GM19397 (cell line): ENCODE results near the gene NUTF2.

Experiments used
- ATAC-seq: cut with Tn5 transposase; IDR thresholded peaks from one replicate; pipeline ENCODE4 v1.9.1; 2021; ENCODE audit warnings: mild to moderate bottlenecking, moderate library complexity; ENCODE audit not compliant: unreplicated experiment

Gene NUTF2

DNA sequence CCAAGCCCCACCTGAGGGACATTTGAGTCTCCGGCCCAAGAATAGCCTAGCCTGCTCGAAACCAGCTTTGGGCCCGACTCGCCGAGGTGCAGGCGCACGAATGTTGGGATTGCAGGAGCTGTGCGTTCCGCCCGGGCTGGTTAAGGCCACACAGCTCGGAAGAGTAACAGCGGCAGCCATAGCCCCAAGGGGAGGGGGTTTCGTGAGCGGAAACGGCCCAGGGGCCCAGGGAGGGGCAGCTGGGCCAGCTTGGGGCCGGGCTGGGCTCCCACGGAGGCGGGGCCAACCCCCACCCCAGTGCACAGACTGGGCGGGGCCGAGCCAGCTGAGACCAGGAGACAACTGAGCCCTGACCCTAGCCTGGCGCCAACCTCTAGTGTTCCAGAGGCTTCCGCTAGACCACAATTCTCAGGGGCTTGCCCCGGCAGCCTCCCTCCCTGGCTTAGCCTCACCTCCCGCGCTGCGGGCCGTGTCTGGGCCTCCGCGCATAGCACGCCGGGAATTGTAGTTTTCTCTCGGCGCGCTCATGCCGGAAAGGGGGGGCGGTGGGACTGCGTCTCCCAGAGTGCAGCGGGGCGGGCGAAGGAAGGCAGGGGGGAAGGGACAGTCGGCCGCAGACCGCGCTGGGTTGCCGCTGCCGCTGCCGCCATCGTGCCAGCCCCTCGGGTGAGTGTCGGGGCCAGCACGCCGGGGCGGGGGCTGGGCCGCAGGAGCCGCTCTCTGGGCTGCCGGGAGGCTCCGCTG, at the start of gene NUTF2:
Gene NUTF2, plus strand, starts transcription at position 614 of the 744 bp plus-strand sequence. CDS start 18,198 bp downstream, outside the sequence.
- peak; percentile 59 for ATAC-seq

DNA sequence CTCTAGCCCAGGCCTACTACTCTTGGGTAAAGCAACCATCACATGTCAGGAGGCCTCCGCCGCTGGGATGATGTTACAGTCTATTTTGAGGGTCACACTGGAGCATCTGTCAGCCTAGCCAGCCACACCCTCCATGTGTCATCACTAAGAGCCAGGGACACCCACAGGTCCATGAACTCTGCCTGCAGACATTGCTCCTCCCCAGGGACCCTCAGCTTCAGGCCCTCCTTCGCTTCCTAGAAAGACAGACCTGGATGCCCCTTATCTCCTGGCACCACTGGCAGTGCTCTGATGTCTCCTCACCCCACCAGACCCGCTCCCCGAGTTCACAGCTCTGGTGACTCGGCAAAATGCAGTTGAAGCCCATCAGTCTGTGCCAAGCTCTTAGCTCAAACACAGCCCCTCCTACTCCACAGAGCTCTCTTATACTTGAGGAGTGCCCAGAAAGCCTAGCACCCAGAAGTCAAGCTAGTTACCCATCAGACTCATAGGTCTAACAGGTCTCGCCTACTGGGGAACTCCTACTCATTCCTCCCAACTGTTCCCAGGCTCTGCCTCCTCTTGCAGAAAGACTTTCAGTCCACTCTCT, 46.3 kb upstream of the NUTF2 start:
- no peak for ATAC-seq

DNA sequence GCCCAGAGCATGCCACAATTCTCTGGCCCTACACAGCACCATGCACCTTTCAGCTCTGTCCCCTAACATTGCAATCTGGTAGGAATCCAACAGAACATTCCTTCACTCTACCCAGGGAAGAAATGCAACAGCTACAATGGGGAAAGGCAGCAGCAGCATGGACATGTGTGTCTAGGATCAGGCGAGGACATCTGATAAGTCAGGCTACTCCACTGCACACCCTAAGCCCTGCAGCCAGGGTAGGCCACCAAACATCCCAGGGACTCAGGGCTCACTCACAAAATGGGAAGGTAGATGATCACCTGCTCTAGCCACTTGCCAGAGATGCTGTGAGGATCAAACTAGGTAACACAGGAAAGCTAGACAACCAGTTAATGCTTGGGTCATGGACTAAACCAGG, 45.5 kb upstream of the NUTF2 start:
- no peak for ATAC-seq

DNA sequence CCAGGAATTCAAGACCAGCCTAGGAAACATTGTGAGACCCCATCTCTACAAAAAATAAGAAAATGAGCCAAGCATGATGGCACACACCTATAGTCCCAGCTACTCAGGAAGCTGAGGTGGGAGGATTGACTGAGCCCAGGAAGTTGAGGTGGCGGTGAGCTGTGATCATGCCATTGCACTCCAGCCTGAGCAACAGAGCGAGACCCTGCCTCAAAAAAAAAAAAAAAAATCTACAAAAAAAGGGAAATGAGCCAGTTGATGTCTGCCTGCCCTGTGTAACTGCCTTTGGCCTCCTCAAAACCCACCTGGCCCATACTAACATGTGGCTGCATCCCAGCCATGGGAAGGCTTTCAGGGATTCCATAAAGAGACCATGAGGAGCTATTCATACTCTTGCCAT, 44.9 kb upstream of the NUTF2 start:
- ATAC-seq, result no peak

DNA sequence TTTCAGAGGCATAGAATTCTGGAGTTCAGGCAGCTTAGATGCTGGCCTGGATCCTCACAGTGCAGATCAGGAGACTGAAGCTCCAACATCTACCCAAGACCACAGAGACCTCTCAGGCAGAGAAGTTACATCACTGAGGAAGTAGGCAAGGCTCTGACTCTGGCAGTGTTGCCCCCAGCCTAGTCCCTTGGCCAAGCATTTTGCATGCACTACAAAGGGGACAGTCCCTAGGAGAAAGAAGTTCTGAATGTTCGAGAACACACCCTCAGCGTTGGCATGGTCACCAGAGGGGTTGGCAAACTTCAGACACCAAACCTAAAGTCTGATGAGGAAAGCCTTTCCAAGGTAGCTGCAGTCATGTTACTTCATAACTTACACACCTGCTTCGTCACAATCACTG, 42.8 kb upstream of the NUTF2 start:
- ATAC-seq, result no peak

DNA sequence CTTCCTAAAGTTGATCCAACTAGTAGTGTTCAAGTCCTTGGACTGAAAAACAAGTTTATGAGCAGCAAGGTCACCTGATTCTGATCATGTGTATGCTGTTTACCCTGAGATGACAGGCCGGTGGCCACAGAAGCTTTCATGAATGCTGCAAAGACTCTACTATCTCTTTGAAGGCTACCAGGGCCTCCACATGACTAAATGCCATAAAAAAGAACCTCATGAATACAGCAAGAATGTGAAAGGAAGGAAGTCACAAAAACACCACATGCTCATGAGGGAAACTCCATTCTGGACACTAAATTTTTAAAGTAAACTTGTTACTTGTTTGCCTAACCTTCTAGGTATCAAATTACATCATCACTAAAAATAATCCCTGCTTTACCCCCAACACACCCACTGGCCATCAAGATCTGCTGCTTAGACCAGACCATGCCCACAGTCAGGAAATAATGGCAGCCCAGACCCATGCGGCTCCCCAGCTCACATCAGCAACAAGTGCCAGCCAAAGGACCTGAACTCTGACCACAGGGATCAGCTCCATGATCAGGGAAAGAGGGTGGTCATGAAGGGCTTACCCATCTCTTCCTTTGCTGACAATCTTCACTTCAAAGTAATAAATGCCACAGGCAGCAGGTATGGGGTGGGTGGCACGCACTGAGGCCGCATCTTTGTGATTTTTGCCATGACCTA, 41.7 kb upstream of the NUTF2 start:
- ATAC-seq, result no peak

DNA sequence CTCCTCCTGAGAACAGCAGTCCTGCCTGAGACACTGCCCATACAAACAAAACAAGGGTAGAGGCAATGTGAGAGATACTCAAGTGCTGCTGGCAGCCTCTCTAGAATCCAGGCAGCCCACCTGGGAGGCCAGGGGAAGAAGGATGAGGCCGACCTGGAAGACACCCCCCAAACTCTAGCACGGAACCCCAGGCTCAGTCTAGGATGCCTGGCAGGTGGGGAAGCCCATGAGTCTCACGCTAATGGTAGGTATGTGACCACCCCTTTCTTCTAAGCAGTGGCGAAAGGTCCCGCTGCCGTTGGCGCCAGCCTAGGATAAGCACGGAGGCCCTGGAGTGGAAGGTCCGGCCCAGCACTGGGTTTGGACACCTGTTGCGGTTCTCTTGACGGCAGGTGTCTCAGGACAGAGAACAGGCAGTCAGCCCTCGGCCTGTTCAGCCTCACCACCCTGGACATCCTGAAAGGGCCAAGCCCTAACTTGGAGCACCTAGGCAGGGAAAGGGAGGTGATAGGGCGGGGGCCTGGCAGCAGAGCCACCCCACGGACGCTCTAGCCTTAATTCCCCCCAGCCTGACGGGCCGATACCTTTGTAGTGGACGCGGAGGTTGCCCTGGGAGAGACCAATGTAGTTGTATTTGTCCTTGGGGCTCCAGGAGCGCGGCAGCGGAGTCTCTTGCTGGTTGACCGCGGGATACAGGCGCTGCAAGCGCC, 40.9 kb upstream of the NUTF2 start:
- ATAC-seq, result peak; percentile 3

DNA sequence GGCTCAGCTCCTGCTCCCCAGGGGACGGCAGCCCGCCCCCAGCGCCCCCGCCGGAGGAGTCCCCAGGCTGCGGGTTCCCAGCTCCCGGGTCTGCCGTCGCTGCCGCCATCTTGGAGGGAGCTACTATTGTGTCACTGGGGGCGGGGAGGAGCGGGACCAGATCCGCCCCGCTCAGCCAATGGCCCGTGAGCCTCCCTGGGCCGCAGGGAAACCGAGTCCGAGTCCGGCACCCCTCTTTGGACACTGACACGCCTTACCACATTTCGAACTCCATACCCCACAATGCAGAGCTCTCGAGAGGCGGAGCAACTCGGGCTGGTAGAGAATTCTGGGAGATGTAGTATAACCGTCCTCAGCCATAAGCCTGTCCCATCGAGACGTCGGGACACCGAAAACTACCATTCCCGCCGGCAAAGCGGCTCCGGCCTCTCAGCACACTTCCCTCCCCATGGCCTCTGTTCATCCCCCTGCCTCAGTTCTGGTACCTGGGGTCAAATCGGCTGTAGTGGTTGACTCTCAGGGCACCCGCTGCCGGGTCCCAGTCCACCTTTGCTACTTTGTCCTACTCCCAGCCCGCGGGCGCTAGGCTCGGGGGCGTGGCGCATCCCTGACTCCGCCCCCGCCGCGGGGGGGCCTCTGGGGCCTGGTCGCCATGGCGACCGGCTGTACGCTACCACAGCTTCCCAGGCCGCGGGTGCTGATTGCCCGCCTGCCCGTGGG, 40.1 kb upstream of the NUTF2 start, which contains the start of the genes RANBP10 and TSNAXIP1:
Gene RANBP10, minus strand, starts transcription at position 133 of the 720 bp plus-strand sequence. Its CDS starts 24 bp downstream, at position 109.
Gene TSNAXIP1, plus strand, starts transcription at position 462 of the 720 bp plus-strand sequence. CDS start 261 bp downstream, outside the sequence.
- ATAC-seq, result peak; percentile 86

DNA sequence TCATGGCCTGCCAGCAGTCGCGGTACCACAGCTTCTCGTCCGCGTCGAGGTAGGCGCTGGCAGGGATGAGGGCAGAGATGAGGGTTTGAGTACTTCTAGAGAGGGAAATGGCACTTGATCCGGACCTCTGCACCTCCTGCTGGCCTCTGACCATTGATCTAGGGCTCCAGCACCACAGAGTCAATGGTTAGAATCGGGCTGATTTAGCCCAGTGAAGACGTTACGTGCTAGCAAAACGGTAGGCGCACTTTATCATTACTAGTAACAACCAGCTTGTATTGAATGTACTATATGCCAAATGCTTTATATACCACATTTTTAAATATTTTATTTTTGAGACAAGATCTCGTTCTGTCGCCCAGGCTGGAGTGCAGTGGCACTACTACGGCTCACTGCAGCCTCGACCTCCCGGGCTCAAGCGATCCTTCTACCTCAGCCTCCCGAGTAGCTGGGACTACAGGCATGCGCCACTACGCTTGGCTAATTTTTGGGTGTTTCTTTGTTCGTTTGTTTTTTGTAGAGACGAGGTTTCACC, 39.5 kb upstream of the NUTF2 start:
- ATAC-seq, result no peak

DNA sequence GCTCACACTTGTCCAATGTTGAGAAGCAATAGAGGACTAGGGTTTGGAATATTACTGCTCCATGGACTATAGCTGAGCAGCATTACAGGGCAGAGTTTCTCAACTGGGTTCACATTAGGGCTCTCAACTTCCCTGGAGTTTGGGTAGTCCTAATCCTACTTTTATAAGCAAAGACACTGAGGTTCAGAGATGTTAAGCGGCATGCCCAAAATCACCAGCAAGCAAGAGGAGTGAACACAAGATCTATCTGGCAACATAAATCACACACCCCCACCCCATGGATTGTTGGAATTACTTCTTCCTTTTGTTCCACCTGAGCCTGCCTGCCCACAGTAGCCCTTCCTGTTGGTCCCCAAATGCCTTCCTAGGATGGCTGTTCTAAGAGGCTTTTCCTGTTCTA, 34.8 kb upstream of the NUTF2 start:
- no peak for ATAC-seq

DNA sequence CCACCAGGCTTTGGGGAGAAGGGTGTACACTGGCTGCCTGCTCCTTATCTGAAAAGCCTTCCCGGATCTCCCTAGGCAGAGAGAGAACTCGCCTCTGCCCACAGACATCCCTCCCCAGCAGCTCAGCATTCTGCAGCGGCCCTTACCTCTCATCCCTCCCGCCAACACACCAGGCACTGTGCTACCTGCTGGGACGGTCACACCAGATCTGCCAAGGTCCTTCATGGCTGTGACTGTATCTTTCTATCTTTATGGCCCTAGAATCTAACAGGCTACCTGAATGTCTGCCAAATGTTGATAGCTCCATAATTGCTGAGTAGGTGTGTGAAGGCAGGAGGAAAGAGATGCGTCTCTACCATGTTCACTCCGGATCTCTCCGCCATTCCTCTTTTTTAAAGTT, 32.2 kb upstream of the NUTF2 start:
- no peak for ATAC-seq

DNA sequence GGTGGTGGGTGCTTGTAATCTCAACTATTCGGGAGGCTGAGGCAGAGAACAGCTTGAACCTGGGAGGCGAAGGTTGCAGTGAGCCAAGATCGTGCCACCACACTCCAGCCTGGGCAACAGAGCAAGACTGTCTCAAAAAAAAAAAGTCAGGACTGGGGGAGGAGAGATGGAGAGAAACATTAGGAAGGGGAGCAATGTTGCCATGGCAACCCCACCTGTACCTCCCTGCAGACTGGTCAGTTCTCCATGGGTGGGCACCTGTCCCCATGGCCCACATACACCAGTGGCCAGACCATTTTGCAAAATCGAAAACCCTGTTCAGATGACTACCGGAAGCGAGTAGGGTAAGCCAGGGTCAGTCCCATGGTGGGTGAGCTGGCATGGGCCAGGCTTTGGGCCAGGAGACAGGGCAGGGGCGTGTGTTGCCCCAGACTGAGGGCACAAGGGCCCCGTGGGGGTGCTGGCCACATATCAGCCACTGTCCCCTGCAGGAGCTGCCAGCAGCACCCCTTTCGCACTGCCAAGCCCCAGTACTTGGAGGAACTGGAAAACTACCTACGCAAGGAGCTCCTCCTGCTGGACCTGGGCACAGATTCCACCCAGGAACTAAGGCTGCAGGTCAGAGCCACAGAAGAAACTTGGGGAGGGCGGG, 26.0 kb upstream of the NUTF2 start:
- ATAC-seq, result no peak

DNA sequence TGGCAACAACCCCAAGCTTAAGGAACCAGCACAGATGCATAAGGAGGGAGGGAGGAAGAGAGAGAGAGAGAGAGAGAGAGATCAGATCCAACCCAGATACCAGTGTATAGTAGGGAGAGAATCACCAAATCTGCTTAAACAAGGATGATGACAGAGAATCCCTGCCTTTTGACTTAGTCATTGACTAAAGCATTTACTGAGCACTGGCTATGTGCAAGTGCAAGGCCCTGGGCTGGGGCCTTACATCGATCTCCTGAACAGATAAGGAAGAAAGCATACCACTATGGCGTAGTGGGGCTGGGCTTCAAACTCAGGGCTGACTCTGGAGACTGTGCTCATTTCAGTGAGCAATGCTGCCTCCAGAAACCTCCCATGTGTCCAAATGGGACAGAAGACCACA, 24.2 kb upstream of the NUTF2 start:
- ATAC-seq, result no peak

DNA sequence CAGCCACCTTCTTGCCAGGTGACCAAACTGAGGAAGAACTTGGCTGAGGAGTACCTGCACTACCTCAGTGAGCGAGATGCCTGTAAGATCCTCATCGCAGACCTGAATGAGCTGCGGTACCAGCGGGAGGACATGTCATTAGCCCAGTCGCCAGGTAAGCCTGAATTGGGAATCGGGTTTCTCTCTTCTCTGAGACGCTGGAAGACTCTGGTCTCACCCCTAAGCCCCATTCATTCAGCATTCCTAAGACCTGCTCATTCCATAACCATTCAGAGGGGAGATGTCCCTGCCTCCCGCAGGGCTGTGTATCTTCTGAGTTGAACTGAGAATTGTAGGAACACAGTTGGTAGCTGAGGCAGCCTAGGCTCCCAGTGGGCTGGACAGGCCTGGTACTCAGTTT, 21.6 kb upstream of the NUTF2 start:
- ATAC-seq, result no peak

DNA sequence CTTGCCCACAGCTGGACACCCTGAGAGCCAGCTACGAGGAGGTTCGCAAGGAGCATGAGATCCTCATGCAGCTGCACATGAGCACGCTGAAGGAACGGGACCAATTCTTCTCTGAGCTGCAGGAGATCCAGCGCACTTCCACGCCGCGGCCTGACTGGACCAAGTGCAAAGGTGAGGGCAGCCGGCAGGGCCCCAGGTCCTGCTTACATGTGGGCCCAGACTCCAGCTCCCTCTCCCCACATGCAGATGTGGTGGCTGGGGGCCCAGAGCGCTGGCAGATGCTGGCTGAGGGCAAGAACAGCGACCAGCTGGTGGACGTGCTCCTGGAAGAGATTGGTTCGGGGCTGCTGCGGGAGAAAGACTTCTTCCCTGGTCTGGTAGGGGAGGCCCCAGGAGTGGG, 20.8 kb upstream of the NUTF2 start:
- ATAC-seq, result no peak

DNA sequence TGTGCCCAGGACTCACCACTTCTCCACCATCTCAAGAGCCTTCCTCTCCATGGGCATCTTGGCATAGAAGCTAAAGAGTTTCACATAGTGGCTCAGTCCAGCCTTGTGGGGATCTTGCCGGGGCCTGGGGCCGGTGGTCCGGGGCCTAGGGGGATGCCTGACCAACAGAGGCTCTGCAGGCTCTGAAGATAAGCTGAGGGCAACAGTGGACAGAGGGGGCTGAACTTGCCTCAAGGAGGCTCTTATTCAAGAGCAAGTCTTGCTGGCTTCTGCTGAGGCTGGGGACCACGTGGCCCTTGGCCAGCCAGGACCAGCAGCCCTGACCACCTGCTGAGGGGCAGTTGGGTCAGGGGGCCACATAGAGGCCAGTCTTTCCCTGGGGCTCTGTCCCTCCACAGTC, 18.1 kb upstream of the NUTF2 start:
- no peak for ATAC-seq

DNA sequence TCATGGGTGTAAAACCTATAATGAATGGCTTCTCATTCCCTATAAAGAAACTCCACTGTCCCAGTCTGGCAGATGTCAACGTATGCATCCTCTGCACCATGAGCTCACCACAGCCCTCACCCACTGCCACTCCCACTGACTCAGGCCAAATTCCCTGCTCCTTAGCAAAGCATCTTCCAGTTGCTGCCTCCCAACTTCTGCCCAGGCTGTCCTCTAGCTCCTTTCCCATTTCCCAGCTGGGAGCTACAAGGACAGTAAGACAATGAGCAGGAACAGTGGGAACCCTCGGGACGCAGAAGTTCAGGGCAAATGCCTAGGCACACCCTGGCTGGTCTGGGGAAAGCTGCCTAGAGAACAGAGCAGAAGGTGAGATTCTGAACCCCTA, 13.7 kb upstream of the NUTF2 start:
- ATAC-seq, result no peak

DNA sequence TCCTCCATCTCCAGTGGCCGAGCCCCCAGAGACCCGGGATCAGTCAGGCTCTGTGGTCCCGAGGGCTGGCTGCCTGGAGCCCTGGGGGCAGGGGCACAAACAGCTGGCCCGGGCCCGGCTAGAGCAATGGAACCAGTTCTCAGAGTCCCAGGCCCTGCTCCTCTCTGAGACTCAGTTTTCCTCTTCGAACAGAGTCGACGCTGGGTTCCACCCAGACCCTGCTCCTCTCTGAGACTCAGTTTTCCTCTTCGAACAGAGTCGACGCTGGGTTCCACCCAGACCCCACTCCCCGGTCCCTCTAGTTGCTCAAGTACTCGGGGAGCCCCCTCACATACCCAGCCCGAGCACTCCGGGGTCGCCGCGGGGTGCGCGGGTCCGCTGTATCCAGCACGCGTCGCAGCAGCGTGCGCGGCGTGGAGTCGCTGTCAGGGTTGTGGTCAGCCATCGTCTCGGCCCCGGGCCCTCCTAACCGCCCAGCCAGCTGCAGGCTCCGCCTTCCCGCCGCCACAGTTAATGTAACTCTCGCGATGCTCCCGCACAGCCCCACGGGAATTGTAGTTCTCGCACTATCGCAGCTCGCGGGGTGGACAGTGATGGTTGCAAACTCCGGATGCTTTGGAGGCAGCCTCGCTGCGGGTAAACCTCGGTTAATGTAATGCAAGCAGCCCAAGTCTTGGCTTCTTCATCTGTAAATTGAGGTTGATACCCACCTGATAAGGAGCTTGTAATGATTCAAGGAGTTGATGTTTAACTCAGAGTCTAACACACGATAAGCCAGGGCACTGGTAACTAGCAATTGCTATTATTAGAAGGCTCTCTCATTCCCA, 13.1 kb upstream of the NUTF2 start:
- ATAC-seq, result peak; percentile 91

DNA sequence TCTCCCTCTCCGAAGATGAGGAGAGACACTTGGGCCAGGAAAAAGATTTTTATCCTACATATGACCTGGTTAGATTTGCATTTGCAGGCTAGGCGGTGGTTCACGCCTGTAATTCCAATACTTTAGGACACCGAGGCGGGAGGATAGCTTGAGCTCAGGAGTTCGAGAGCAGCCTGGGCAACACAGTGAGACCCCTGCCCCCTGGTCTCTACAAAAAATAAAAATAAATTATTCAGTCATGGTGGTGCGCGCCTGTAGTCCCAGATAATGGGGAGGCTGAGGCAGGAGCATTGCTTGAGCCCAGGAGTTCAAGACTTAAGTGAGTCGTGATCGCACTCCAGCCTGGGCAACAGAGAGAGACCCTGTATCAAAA, 12.5 kb upstream of the NUTF2 start:
- no peak for ATAC-seq
